PC-3 (cell line): ENCODE measurements around the gene COQ3. TPM values are rescaled to one million over a fixed set of nuclear protein-coding genes. Genes with fewer than 3 reads are reported as not detected.

Source experiments
- ATAC-seq: fragments of 200-7000 bp; cut with Tn5 transposase; 2 replicates; pipeline ENCODE4 v1.9.1; 2020; ENCODE audit warnings: mild to moderate bottlenecking, moderate library complexity
- BruUV-seq: library from RNA; stranded (reverse); fragments of 400-500 nt; replicated peaks from 2 replicates; lab custom pipeline; 2021; lab: Mats Ljungman, UMichigan
- CTCF ChIA-PET: fragments of 300-600 bp; sonication (Branson Sonifier 250); formaldehyde crosslinking; loops from one replicate; lab custom pipeline; 2022; ENCODE audit warnings: antibody characterized with exemption; lab: Charles Lee
- POLR2A ChIA-PET: fragments of 300-600 bp; sonication (Branson Sonifier 250); formaldehyde crosslinking; loops from one replicate; lab custom pipeline; 2022; ENCODE audit warnings: antibody characterized with exemption; ENCODE audit not compliant: unreplicated experiment; lab: Charles Lee
- DNase-seq: peaks from one replicate; pipeline ENCODE4 v3.0.0-alpha.2; 2015
- H2AFZ ChIP-seq: fragments of 300-600 bp; sonication (generic); 2 replicates; pipeline ENCODE4 v1.6.0; 2016; ENCODE audit warnings: antibody characterized with exemption, low read length
- H3F3A ChIP-seq: fragments of 300-600 bp; sonication (generic); one replicate; pipeline ENCODE4 v1.6.0; 2017; ENCODE audit warnings: antibody characterized with exemption, low read length, control low read depth, mild to moderate bottlenecking; ENCODE audit not compliant: unreplicated experiment
- H3K27ac ChIP-seq: fragments of 300-600 bp; sonication (generic); 2 replicates; pipeline ENCODE4 v1.5.1; 2016; ENCODE audit warnings: mild to moderate bottlenecking, low read length
- H3K27me3 ChIP-seq: fragments of 300-600 bp; sonication (generic); 2 replicates; pipeline ENCODE4 v1.6.1; 2016; ENCODE audit warnings: low read length, mixed read lengths
- H3K36me3 ChIP-seq: fragments of 300-600 bp; sonication (generic); 2 replicates; pipeline ENCODE4 v1.6.1; 2016; ENCODE audit warnings: low read depth, mixed run types, low read length, mixed read lengths
- H3K4me1 ChIP-seq: fragments of 300-600 bp; sonication (generic); 2 replicates; pipeline ENCODE4 v1.5.1; 2016; ENCODE audit warnings: low read length; ENCODE audit not compliant: insufficient read depth
- H3K4me2 ChIP-seq: fragments of 300-600 bp; sonication (generic); 2 replicates; pipeline ENCODE4 v1.6.0; 2016; ENCODE audit warnings: low read length
- H3K4me3 ChIP-seq: fragments of 300-600 bp; sonication (generic); 2 replicates; pipeline ENCODE4 v1.5.1; 2016; ENCODE audit warnings: mild to moderate bottlenecking, low read length, mixed read lengths
- H3K79me2 ChIP-seq: fragments of 300-600 bp; sonication (generic); 2 replicates; pipeline ENCODE4 v1.6.1; 2017; ENCODE audit warnings: low read length, mixed read lengths
- H3K9ac ChIP-seq: fragments of 300-600 bp; sonication (generic); 2 replicates; pipeline ENCODE4 v1.6.0; 2016; ENCODE audit warnings: mild to moderate bottlenecking, low read length
- H3K9me2 ChIP-seq: fragments of 300-600 bp; sonication (generic); replicated peaks from 2 replicates; pipeline ENCODE4 v1.6.1; 2016; ENCODE audit warnings: mixed run types, low read length, mixed read lengths
- H3K9me3 ChIP-seq: fragments of 300-600 bp; sonication (generic); 2 replicates; pipeline ENCODE4 v1.6.1; 2016; ENCODE audit warnings: low read length, mixed read lengths
- H4K20me1 ChIP-seq: fragments of 300-600 bp; sonication (generic); 2 replicates; pipeline ENCODE4 v1.6.1; 2016; ENCODE audit warnings: low read length, mixed read lengths
- EZH2 ChIP-seq: fragments of 300-600 bp; sonication (generic); IDR thresholded peaks from one replicate; pipeline ENCODE4 v1.6.1; 2017; ENCODE audit warnings: antibody characterized with exemption, mild to moderate bottlenecking, low read length; ENCODE audit not compliant: unreplicated experiment
- EZH2phosphoT487 ChIP-seq: fragments of 300-600 bp; sonication (generic); IDR thresholded peaks from 2 replicates; pipeline ENCODE4 v1.6.1; 2018; ENCODE audit warnings: mild to moderate bottlenecking, antibody characterized with exemption, low read length, borderline replicate concordance
- intact Hi-C: fragments of 100-400 bp; cut with micrococcal nuclease; formaldehyde crosslinking; loops from 2 replicates; pipeline ENCODE4 v1.9.0; 2023
- total RNA-seq: library from RNA; depleted of rRNA; stranded (reverse); fragments of >200 nt; gene quantifications from 2 replicates; pipeline ENCODE4 v1.2.3, GENCODE V29; 2014
- TF ChIP-seq, protein P1 (sequence below): fragments of 300-600 bp; sonication (generic); conservative IDR thresholded peaks from 2 replicates; pipeline ENCODE4 v1.5.1; 2017; ENCODE audit warnings: antibody characterized with exemption, low read depth, mild to moderate bottlenecking, low read length

Gene COQ3
- total RNA-seq, 1 experiment from 2014 or later: 15.6 TPM

- no peaks in the 10 kb centered on the region for H3K27me3 ChIP-seq
- no peaks in the 10 kb centered on the region for H3K9me2 ChIP-seq
- DNase-seq (no peak), ATAC-seq (no peak)
- H3K36me3 ChIP-seq: no peaks in the 10 kb centered on the region
- no peak overlapping the region for H3K9ac ChIP-seq
- peak overlapping the region; percentile 97 for H3K4me2 ChIP-seq
- peak overlapping the region; percentile 82 for H3K4me3 ChIP-seq
- H2AFZ ChIP-seq: peak overlapping the region; percentile 92
- intact Hi-C loops: loop anchor here (1.0 kb wide), 1 partner anchor 16 kb away; no protein-coding TSS in a partner anchor
- BruUV-seq: no TSS peak
- peaks cover 12% of the 10 kb centered on the region for H3K4me1 ChIP-seq
- H3F3A ChIP-seq: no peaks in the 10 kb centered on the region
- ChIA-PET CTCF (no interaction called here), POLR2A (no interaction called here)
- H3K79me2 ChIP-seq: no peaks in the 10 kb centered on the region
- no peak overlapping the region for H3K27ac ChIP-seq
- TF ChIP-seq, protein P1, sequence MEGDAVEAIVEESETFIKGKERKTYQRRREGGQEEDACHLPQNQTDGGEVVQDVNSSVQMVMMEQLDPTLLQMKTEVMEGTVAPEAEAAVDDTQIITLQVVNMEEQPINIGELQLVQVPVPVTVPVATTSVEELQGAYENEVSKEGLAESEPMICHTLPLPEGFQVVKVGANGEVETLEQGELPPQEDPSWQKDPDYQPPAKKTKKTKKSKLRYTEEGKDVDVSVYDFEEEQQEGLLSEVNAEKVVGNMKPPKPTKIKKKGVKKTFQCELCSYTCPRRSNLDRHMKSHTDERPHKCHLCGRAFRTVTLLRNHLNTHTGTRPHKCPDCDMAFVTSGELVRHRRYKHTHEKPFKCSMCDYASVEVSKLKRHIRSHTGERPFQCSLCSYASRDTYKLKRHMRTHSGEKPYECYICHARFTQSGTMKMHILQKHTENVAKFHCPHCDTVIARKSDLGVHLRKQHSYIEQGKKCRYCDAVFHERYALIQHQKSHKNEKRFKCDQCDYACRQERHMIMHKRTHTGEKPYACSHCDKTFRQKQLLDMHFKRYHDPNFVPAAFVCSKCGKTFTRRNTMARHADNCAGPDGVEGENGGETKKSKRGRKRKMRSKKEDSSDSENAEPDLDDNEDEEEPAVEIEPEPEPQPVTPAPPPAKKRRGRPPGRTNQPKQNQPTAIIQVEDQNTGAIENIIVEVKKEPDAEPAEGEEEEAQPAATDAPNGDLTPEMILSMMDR: no peak
- no peak for TF ChIP-seq EZH2
- no peak for TF ChIP-seq EZH2phosphoT487
- H3K9me3 ChIP-seq: no peaks in the 10 kb centered on the region
- no peaks in the 10 kb centered on the region for H4K20me1 ChIP-seq
These were observed 43.4 kb downstream of the COQ3 start for GRCh38 chr6:99350573-99350972.

DNA sequence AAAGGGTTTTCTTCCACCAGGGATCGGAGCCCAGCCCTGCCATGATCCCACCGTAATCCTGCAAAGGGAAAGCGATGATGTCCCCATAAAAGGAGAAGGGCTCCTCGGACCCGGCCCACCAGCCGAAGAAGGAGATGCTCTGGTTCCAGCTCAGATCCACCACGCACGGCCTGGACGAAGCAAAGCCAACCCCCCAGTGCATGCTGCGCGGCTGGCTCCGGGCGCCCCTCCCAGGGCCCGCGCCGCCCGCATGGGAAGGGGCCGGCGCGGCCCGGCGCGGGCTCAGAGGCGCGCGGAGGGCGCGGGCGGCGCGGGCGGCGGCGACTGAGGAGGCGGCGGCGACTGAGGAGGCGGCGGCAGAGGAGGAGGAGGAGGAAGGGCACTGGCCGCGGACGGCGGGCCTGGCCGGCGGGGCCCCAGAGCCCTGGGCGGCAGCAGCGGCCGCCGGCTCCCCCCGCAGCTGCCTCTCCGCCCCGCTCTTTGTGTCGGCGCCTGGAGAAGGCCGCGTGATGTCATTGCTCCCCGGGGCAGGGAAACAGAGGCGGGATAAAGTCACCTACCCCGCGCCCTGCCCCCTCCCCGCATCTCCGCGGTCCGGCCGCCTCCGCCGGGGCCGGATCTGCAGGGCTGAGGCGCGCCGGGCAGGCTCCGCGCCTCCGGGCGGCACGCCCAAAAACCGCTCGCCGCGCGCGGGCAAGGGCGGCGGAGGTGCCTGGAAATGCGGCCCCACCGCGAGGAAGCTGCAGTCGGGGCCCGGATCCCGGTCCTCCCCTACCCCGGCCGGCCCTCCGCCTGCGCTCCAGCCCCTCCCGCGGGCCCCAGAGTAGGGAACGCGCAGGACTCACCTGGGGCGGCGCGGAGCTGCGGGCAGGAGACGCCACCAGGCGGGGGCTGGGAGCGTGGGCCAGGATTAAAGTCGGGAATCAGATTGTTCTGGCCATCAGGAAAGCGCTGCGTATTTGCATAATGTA lies 44.5 kb downstream of the COQ3 start, which contains the start of gene FAXC:
Gene FAXC, minus strand, starts transcription at position 504 of the 971 bp plus-strand sequence. Its CDS starts 302 bp downstream, at position 202.
- Histone ChIP-seq H3F3A (no peaks in the 10 kb centered on the region), H3K9ac (peak within 1 kb of the TSS; percentile 35; the same call in 1 of the 2 replicates), H4K20me1 (no peaks in the 10 kb centered on the region), H3K4me1 (peaks cover 21% of the 10 kb centered on the region), H2AFZ (peak within 1 kb of the TSS; percentile 92), H3K36me3 (no peaks in the 10 kb centered on the region), H3K4me3 (peak within 1 kb of the TSS; percentile 82), H3K9me3 (no peaks in the 10 kb centered on the region), H3K79me2 (no peaks in the 10 kb centered on the region), H3K27ac (no peak within 1 kb of the TSS), H3K27me3 (no peaks in the 10 kb centered on the region), H3K9me2 (no peaks in the 10 kb centered on the region), H3K4me2 (peak within 1 kb of the TSS; percentile 97)
- ChIA-PET POLR2A (interaction anchor here (0.6 to 0.8 kb wide), 3 partner anchors 12 to 163 kb away, joined by 3 to 10 read pairs (median 3); no protein-coding TSS in a partner anchor), CTCF (interaction anchor here (0.6 kb wide), 1 partner anchor 15 kb away, joined by 3 read pairs; no protein-coding TSS in a partner anchor)
- peak; percentile 58 for DNase-seq
- intact Hi-C loops: loop anchor here (1.0 to 5.0 kb wide), 2 partner anchors 15 to 43 kb away; partner anchors contain the start of gene COQ3
- TF ChIP-seq, protein P1: peak; percentile 42; the same call in 1 of the 2 replicates
- TF ChIP-seq EZH2: no peak
- no TSS peak for BruUV-seq
- ATAC-seq: peak; percentile 84
